Effector memory CD8-positive, alpha-beta T cell (primary cell): ENCODE measurements around the gene PI4K2B.

ENCODE experiments used
- ATAC-seq: fragments of 150-1000 bp; cut with Tn5 transposase; replicated peaks from 2 replicates; pipeline ENCODE4 v1.10.0; 2021; ENCODE audit warnings: mild to moderate bottlenecking, moderate library complexity
- DNase-seq, 3 experiments: peaks; one replicate each; pipeline ENCODE4 v3.0.0; 2021
- H3K27ac Mint-ChIP-seq, 2 donors: one replicate each; pipeline ENCODE4 v1.8.0; 2022; ENCODE audit warnings: mild to moderate bottlenecking in 2 of 2, mixed read lengths in 2 of 2, moderate library complexity in 2 of 2
- H3K27me3 Mint-ChIP-seq, 2 donors: one replicate each; pipeline ENCODE4 v1.8.0; 2022; ENCODE audit warnings: mixed read lengths in 2 of 2
- H3K36me3 Mint-ChIP-seq: one replicate; pipeline ENCODE4 v1.8.0; 2022; ENCODE audit warnings: mild to moderate bottlenecking, moderate library complexity, mixed read lengths; ENCODE audit not compliant: insufficient read depth
- H3K4me1 Mint-ChIP-seq, 2 donors: one replicate each; pipeline ENCODE4 v1.8.0; 2022; ENCODE audit warnings: low read depth in 2 of 2, mixed read lengths in 2 of 2
- H3K4me3 Mint-ChIP-seq, 2 donors: one replicate each; pipeline ENCODE4 v1.8.0; 2022; ENCODE audit warnings: mild to moderate bottlenecking in 2 of 2, mixed read lengths in 2 of 2, moderate library complexity in 2 of 2
- H3K9me3 Mint-ChIP-seq, 2 donors: one replicate each; pipeline ENCODE4 v1.8.0; 2022; ENCODE audit warnings: mixed read lengths in 2 of 2

PI4K2B gene

GRCh38 chr4:25301471-25301870, 67.6 kb downstream of the PI4K2B start:
- no peaks in the 10 kb centered on the region for H3K36me3 Mint-ChIP-seq
- no peaks in the 10 kb centered on the region for H3K4me1 Mint-ChIP-seq
- no peaks in the 10 kb centered on the region for H3K9me3 Mint-ChIP-seq
- ATAC-seq (no peak), DNase-seq (no peak)
- peaks cover 34 to 57% of the 10 kb centered on the region in 2 donors for H3K27me3 Mint-ChIP-seq
- no peak overlapping the region for H3K27ac Mint-ChIP-seq
- no peak overlapping the region for H3K4me3 Mint-ChIP-seq

- Mint-ChIP-seq H3K4me3 (no peak overlapping the region), H3K4me1 (no peaks in the 10 kb centered on the region), H3K27ac (no peak overlapping the region), H3K9me3 (no peaks in the 10 kb centered on the region), H3K36me3 (no peaks in the 10 kb centered on the region), H3K27me3 (peaks cover 46 to 68% of the 10 kb centered on the region in 2 donors)
- ATAC-seq, result no peak
- DNase-seq, result no peak
Measured at GRCh38 chr4:25302626-25303025, 68.8 kb downstream of the PI4K2B start.

GRCh38 chr4:25303578-25303977, 69.7 kb downstream of the PI4K2B start:
- Mint-ChIP-seq H3K4me3 (no peak overlapping the region), H3K9me3 (no peaks in the 10 kb centered on the region), H3K27ac (no peak overlapping the region), H3K36me3 (no peaks in the 10 kb centered on the region), H3K27me3 (peaks cover 54 to 68% of the 10 kb centered on the region in 2 donors), H3K4me1 (no peaks in the 10 kb centered on the region)
- no peak for ATAC-seq
- no peak for DNase-seq

GRCh38 chr4:25306518-25307057, 72.8 kb downstream of the PI4K2B start:
- Mint-ChIP-seq H3K27me3 (peaks cover 45 to 53% of the 10 kb centered on the region in 2 donors), H3K4me1 (no peaks in the 10 kb centered on the region), H3K36me3 (no peaks in the 10 kb centered on the region), H3K4me3 (no peak overlapping the region), H3K9me3 (no peaks in the 10 kb centered on the region), H3K27ac (no peak overlapping the region)
- DNase-seq, result no peak
- ATAC-seq, result no peak

GRCh38 chr4:25307596-25307995, 73.8 kb downstream of the PI4K2B start:
- Mint-ChIP-seq H3K4me3 (no peak overlapping the region), H3K27me3 (peaks cover 45 to 48% of the 10 kb centered on the region in 2 donors), H3K27ac (peak overlapping the region in 1 of 2 donors; percentile 65), H3K36me3 (peaks cover 2% of the 10 kb centered on the region), H3K4me1 (peaks cover under 1 to 5% of the 10 kb centered on the region in 2 donors), H3K9me3 (no peaks in the 10 kb centered on the region)
- DNase-seq (no peak), ATAC-seq (no peak)

- DNase-seq (no peak), ATAC-seq (no peak)
- Mint-ChIP-seq H3K4me1 (peaks cover 3 to 11% of the 10 kb centered on the region in 2 donors), H3K27me3 (peaks cover 41 to 45% of the 10 kb centered on the region in 2 donors), H3K27ac (peak overlapping the region in 1 of 2 donors; percentile 65), H3K36me3 (peaks cover 5% of the 10 kb centered on the region), H3K4me3 (no peak overlapping the region), H3K9me3 (no peaks in the 10 kb centered on the region)
Measured at GRCh38 chr4:25308306-25308705, 74.5 kb downstream of the PI4K2B start.

GRCh38 chr4:25308761-25309160, 74.9 kb downstream of the PI4K2B start:
- Mint-ChIP-seq H3K27ac (no peak overlapping the region), H3K9me3 (no peaks in the 10 kb centered on the region), H3K36me3 (peaks cover 5% of the 10 kb centered on the region), H3K4me1 (peaks cover 7 to 14% of the 10 kb centered on the region in 2 donors), H3K27me3 (peaks cover 37 to 45% of the 10 kb centered on the region in 2 donors), H3K4me3 (no peak overlapping the region)
- no peak for DNase-seq
- no peak for ATAC-seq

GRCh38 chr4:25310066-25310802, 76.4 kb downstream of the PI4K2B start:
- H3K27ac Mint-ChIP-seq, result no peak overlapping the region
- peaks cover 5% of the 10 kb centered on the region for H3K36me3 Mint-ChIP-seq
- H3K4me3 Mint-ChIP-seq, result no peak overlapping the region
- H3K27me3 Mint-ChIP-seq, result peaks cover 28 to 34% of the 10 kb centered on the region in 2 donors
- no peak for DNase-seq
- no peak for ATAC-seq
- H3K9me3 Mint-ChIP-seq, result no peaks in the 10 kb centered on the region
- peaks cover 7 to 14% of the 10 kb centered on the region in 2 donors for H3K4me1 Mint-ChIP-seq

GRCh38 chr4:25310803-25311166, 77.0 kb downstream of the PI4K2B start:
- Mint-ChIP-seq H3K27ac (no peak overlapping the region), H3K4me3 (no peak overlapping the region), H3K36me3 (peaks cover 8% of the 10 kb centered on the region), H3K4me1 (peaks cover 7 to 14% of the 10 kb centered on the region in 2 donors), H3K27me3 (peaks cover 28 to 33% of the 10 kb centered on the region in 2 donors), H3K9me3 (no peaks in the 10 kb centered on the region)
- ATAC-seq (no peak), DNase-seq (no peak)

GRCh38 chr4:25312496-25313200, 78.8 kb downstream of the PI4K2B start, which contains the start of gene ZCCHC4:
Gene ZCCHC4, plus strand, starts transcription at chr4:25312774. Its CDS starts 36 bp downstream, at chr4:25312810.
- H3K9me3 Mint-ChIP-seq, result no peaks in the 10 kb centered on the region
- H3K27ac Mint-ChIP-seq, result peak within 1 kb of the TSS; percentile 97 to 98
- peak within 1 kb of the TSS; percentile 99 to 100 for H3K4me3 Mint-ChIP-seq
- peaks cover 25% of the 10 kb centered on the region for H3K36me3 Mint-ChIP-seq
- peaks cover 7 to 19% of the 10 kb centered on the region in 2 donors for H3K4me1 Mint-ChIP-seq
- DNase-seq (peak; percentile 83 to 92 (median 91)), ATAC-seq (peak; percentile 97)
- H3K27me3 Mint-ChIP-seq, result peaks cover 14 to 15% of the 10 kb centered on the region in 2 donors

GRCh38 chr4:25313201-25313895, 79.5 kb downstream of the PI4K2B start:
- Mint-ChIP-seq H3K27me3 (peaks cover 7 to 8% of the 10 kb centered on the region in 2 donors), H3K9me3 (no peaks in the 10 kb centered on the region), H3K4me3 (peak overlapping the region; percentile 99 to 100), H3K4me1 (peaks cover 7 to 19% of the 10 kb centered on the region in 2 donors), H3K36me3 (peaks cover 32% of the 10 kb centered on the region), H3K27ac (peak overlapping the region; percentile 97 to 98)
- no peak for DNase-seq
- no peak for ATAC-seq

- no peaks in the 10 kb centered on the region for H3K27me3 Mint-ChIP-seq
- H3K36me3 Mint-ChIP-seq, result peaks cover 29% of the 10 kb centered on the region
- no peak for ATAC-seq
- no peak overlapping the region for H3K4me3 Mint-ChIP-seq
- H3K4me1 Mint-ChIP-seq, result peaks cover 0 to 5% of the 10 kb centered on the region in 2 donors
- no peaks in the 10 kb centered on the region for H3K9me3 Mint-ChIP-seq
- no peak for DNase-seq
- H3K27ac Mint-ChIP-seq, result no peak overlapping the region
Measured at GRCh38 chr4:25320336-25320735, 86.5 kb downstream of the PI4K2B start.

GRCh38 chr4:25320773-25321172, 86.9 kb downstream of the PI4K2B start:
- ATAC-seq (no peak), DNase-seq (no peak)
- no peaks in the 10 kb centered on the region for H3K27me3 Mint-ChIP-seq
- no peak overlapping the region for H3K4me3 Mint-ChIP-seq
- no peaks in the 10 kb centered on the region for H3K9me3 Mint-ChIP-seq
- peaks cover under 1 to 5% of the 10 kb centered on the region in 2 donors for H3K4me1 Mint-ChIP-seq
- no peak overlapping the region for H3K27ac Mint-ChIP-seq
- peaks cover 26% of the 10 kb centered on the region for H3K36me3 Mint-ChIP-seq
